OCI-LY7 (cell line): ENCODE data around the gene BPIFB1. TPM values are rescaled to one million over a fixed set of nuclear protein-coding genes. Genes with fewer than 3 reads are reported as not detected.

Experiments used
- BruUV-seq: library from RNA; stranded (reverse); fragments of 400-500 nt; replicated peaks from 2 replicates; lab custom pipeline; 2021; lab: Mats Ljungman, UMichigan
- CTCF ChIA-PET: fragments of 300-600 bp; sonication (Branson Sonifier 250); formaldehyde crosslinking; loops from one replicate; lab custom pipeline; 2022; ENCODE audit warnings: antibody characterized with exemption; ENCODE audit not compliant: unreplicated experiment; lab: Charles Lee
- POLR2A ChIA-PET: fragments of 300-600 bp; sonication (Branson Sonifier 250); formaldehyde crosslinking; loops from one replicate; lab custom pipeline; 2022; ENCODE audit warnings: antibody characterized with exemption; lab: Charles Lee
- DNase-seq: peaks from one replicate; pipeline ENCODE4 v3.0.0-alpha.2; 2015; ENCODE audit warnings: low spot score
- H2AFZ ChIP-seq: fragments of 200-600 bp; sonication (generic), shearing (Covaris generic); 2 replicates; pipeline ENCODE4 v1.6.1; 2014; ENCODE audit warnings: mild to moderate bottlenecking, antibody characterized with exemption, low read length, moderate library complexity
- H3K27ac ChIP-seq: fragments of 200-600 bp; sonication (generic); 2 replicates; pipeline ENCODE4 v1.5.1; 2014; ENCODE audit warnings: mixed run types, low read depth, mild to moderate bottlenecking, moderate library complexity, low read length, inconsistent platforms; ENCODE audit not compliant: poor library complexity, severe bottlenecking
- H3K36me3 ChIP-seq: fragments of 200-600 bp; sonication (generic); 2 replicates; pipeline ENCODE4 v1.6.1; 2014; ENCODE audit warnings: mild to moderate bottlenecking, antibody characterized with exemption, low read length, moderate library complexity, mixed read lengths; ENCODE audit not compliant: insufficient read depth
- H3K4me1 ChIP-seq: fragments of 200-600 bp; sonication (generic); 2 replicates; pipeline ENCODE4 v1.5.1; 2014; ENCODE audit warnings: mild to moderate bottlenecking, low read length; ENCODE audit not compliant: insufficient read depth, poor library complexity, severe bottlenecking
- H3K4me2 ChIP-seq: fragments of 200-600 bp; sonication (generic); 2 replicates; pipeline ENCODE4 v1.6.1; 2014; ENCODE audit warnings: mild to moderate bottlenecking, low read length
- H3K4me3 ChIP-seq: fragments of 200-600 bp; sonication (generic); 2 replicates; pipeline ENCODE4 v1.5.1; 2014; ENCODE audit warnings: mild to moderate bottlenecking, low read depth, low read length; ENCODE audit not compliant: poor library complexity, severe bottlenecking
- H3K79me2 ChIP-seq: fragments of 200-600 bp; sonication (generic); 2 replicates; pipeline ENCODE4 v1.6.1; 2016; ENCODE audit warnings: low read depth, mild to moderate bottlenecking, low read length, moderate library complexity, mixed read lengths; ENCODE audit not compliant: insufficient read depth
- H3K9me2 ChIP-seq: fragments of 200-600 bp; sonication (generic); 2 replicates; pipeline ENCODE4 v1.6.1; 2016; ENCODE audit warnings: mild to moderate bottlenecking, low read length, mixed read lengths; ENCODE audit not compliant: insufficient read depth
- H3K9me3 ChIP-seq: fragments of 200-600 bp; sonication (generic); 2 replicates; pipeline ENCODE4 v1.6.1; 2014; ENCODE audit warnings: mild to moderate bottlenecking, mixed run types, low read length, mixed read lengths
- H4K20me1 ChIP-seq: fragments of 200-600 bp; sonication (generic); 2 replicates; pipeline ENCODE4 v1.6.1; 2014; ENCODE audit warnings: mild to moderate bottlenecking, antibody characterized with exemption, low read length, moderate library complexity, mixed read lengths; ENCODE audit not compliant: insufficient read depth
- EZH2phosphoT487 ChIP-seq: fragments of 200-600 bp; sonication (generic); IDR thresholded peaks from 2 replicates; pipeline ENCODE4 v1.6.1; 2018; ENCODE audit warnings: low read depth, borderline replicate concordance, mild to moderate bottlenecking, mixed run types, antibody characterized with exemption, low read length, moderate library complexity, mixed read lengths
- intact Hi-C: fragments of 100-400 bp; cut with micrococcal nuclease; formaldehyde crosslinking; loops from one replicate; pipeline ENCODE4 v1.10.0; 2022; ENCODE audit not compliant: unreplicated experiment
- total RNA-seq, 2 experiments: library from RNA; depleted of rRNA in 1 of 2; stranded (reverse); fragments of >200 nt in 1 of 2; shearing (Covaris generic) in 1 of 2; gene quantifications; 2 replicates each; pipeline ENCODE4 v1.2.3, GENCODE V29; 2014 to 2022
- TF ChIP-seq, protein P1 (sequence below): fragments of 200-600 bp; sonication (generic); conservative IDR thresholded peaks from 2 replicates; pipeline ENCODE4 v1.5.1; 2014; ENCODE audit warnings: mild to moderate bottlenecking, antibody characterized with exemption, low read length, moderate library complexity, mixed read lengths

The BPIFB1 gene
- total RNA-seq, 2 experiments from 2014 or later: not detected

DNA sequence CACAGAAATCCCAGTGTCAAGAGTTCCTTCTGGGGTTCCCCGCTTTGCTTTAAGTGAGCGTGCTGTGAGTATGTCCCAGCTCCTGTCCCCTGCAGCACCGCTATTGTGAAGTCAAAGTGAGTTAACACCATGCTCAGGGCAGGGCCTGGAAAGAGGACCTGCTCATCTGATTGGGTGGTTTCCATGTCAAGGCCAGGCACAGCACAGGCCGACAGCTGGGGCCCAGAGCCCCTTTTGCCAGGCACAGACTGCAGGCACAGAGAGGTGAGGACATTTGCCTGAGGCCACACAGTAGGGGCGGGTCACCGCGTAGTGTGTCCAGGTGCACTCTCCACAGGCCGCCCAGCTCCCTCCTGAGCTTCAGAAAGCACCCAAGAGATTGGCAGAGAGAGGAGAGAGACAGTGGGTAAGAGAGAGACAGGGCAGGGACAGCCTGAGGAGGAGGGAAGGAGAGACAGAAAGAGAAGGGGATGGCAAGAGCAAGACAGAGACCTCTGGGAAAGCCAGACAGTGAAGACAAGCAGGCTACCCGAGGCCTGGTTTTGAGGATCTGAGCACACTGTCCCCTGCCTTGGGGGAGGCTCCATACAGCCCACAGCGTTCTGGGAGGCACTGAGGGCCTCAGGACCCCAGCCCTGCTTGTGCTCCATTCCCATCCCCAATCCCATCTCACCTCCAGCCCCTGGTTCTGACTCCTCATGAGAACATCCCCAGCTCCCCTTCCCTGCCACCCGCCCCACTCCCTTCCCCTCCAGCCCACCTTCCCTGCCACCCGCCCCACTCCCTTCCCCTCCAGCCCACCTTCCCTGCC lies 6.5 kb upstream of the BPIFB1 start:
- no peaks in the 10 kb centered on the region for H4K20me1 ChIP-seq
- no peaks in the 10 kb centered on the region for H3K36me3 ChIP-seq
- H2AFZ ChIP-seq: no peak overlapping the region
- H3K4me1 ChIP-seq: no peaks in the 10 kb centered on the region
- no peak for DNase-seq
- no peak overlapping the region for H3K27ac ChIP-seq
- no peaks in the 10 kb centered on the region for H3K9me3 ChIP-seq
- no TSS peak for BruUV-seq
- H3K9me2 ChIP-seq: no peaks in the 10 kb centered on the region
- CTCF ChIA-PET: no interaction called here
- no peak overlapping the region for H3K4me2 ChIP-seq
- POLR2A ChIA-PET: no interaction called here
- no peaks in the 10 kb centered on the region for H3K79me2 ChIP-seq
- intact Hi-C loops: no loop called here
- TF ChIP-seq, protein P1, sequence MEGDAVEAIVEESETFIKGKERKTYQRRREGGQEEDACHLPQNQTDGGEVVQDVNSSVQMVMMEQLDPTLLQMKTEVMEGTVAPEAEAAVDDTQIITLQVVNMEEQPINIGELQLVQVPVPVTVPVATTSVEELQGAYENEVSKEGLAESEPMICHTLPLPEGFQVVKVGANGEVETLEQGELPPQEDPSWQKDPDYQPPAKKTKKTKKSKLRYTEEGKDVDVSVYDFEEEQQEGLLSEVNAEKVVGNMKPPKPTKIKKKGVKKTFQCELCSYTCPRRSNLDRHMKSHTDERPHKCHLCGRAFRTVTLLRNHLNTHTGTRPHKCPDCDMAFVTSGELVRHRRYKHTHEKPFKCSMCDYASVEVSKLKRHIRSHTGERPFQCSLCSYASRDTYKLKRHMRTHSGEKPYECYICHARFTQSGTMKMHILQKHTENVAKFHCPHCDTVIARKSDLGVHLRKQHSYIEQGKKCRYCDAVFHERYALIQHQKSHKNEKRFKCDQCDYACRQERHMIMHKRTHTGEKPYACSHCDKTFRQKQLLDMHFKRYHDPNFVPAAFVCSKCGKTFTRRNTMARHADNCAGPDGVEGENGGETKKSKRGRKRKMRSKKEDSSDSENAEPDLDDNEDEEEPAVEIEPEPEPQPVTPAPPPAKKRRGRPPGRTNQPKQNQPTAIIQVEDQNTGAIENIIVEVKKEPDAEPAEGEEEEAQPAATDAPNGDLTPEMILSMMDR: no peak
- no peak for TF ChIP-seq EZH2phosphoT487
- H3K4me3 ChIP-seq: no peak overlapping the region

DNA sequence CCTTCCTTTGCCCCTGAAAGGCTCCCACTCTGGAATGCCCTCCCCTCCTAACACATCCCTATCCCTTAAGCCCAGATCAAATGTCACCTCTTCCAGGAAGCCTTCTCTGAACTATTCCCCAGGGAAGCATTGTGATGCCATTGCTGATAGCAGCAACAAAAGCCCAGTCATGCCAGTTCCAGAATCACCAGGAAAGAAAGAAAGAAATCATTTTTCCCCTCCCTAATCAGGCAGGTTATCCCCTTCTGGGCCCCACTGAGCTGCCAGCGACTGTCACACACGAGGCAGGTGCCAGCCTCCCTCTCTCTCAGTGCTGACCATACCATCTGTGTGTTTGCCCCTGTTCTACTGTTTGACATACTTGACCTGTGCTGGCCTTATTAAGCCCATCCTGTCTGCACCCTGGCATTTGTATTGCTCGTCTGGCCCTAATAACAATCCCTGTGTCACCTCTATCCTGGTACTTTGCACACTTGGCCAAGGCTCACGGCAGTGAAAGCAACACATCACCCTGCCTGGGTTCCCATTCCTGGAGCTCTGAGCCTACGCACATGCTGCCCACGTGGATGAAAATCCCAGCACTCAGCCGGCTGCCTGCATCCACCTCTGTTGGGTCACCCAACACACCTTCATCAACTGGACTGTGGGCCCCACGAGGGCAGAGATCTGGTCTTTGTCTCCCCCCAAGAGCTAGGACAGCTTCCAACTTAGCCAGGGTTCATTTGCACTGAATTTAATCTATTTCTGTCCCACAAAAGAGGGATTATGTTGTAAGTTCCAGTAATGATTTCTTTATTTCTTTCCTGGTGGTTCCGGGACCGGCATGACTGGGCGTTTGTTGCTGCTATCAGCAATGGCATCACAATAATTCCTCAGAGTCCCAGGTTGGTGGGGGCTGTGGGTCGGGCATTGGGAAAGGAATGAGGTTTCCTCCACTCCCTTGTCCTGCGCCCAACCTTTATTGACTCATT lies 5.3 kb upstream of the BPIFB1 start:
- TF ChIP-seq, protein P1: no peak
- no peak for TF ChIP-seq EZH2phosphoT487
- intact Hi-C loops: no loop called here
- no peaks in the 10 kb centered on the region for H3K9me3 ChIP-seq
- H3K36me3 ChIP-seq: no peaks in the 10 kb centered on the region
- no peak overlapping the region for H3K4me3 ChIP-seq
- no peaks in the 10 kb centered on the region for H3K79me2 ChIP-seq
- no TSS peak for BruUV-seq
- ChIA-PET POLR2A (no interaction called here), CTCF (no interaction called here)
- no peaks in the 10 kb centered on the region for H4K20me1 ChIP-seq
- no peaks in the 10 kb centered on the region for H3K9me2 ChIP-seq
- H2AFZ ChIP-seq: no peak overlapping the region
- H3K4me1 ChIP-seq: no peaks in the 10 kb centered on the region
- no peak for DNase-seq
- H3K4me2 ChIP-seq: no peak overlapping the region
- no peak overlapping the region for H3K27ac ChIP-seq
